HEK293 (cell line): ENCODE measurements around the gene CFAP57.

Experiments used
- CTCF ChIA-PET: fragments of 350-600 bp; formaldehyde crosslinking; extraction: SDS; loops from one replicate; lab custom pipeline; 2021; ENCODE audit warnings: antibody characterized with exemption; lab: Yijun Ruan, JAX
- POLR2A ChIA-PET: fragments of 300-600 bp; formaldehyde crosslinking; extraction: SDS; loops from one replicate; lab custom pipeline; 2020; ENCODE audit warnings: antibody characterized with exemption, inconsistent platforms; lab: Yijun Ruan, JAX
- H3K27ac ChIP-seq: fragments of 200-500 bp; sonication (Bioruptor generic); 2 replicates; pipeline ENCODE4 v1.5.1; 2014; ENCODE audit warnings: low read depth, low read length, control low read depth, inconsistent platforms; ENCODE audit errors: extremely low read depth
- H3K36me3 ChIP-seq, 2 experiments: fragments of 200-500 bp in 1 of 2; sonication (Bioruptor generic) in 1 of 2; 1 replicate in 1 of 2; 2 replicates in 1 of 2; pipeline ENCODE4 v1.5.1; 2014 to 2017; ENCODE audit warnings: inconsistent platforms in 2 of 2, low read length in 2 of 2; ENCODE audit not compliant: control insufficient read depth in 2 of 2, insufficient read depth in 1 of 2
- H3K4me1 ChIP-seq: fragments of 200-500 bp; sonication (Bioruptor generic); 2 replicates; pipeline ENCODE4 v1.5.1; 2014; ENCODE audit warnings: mild to moderate bottlenecking, low read length, inconsistent platforms; ENCODE audit not compliant: control insufficient read depth, insufficient read depth
- H3K4me3 ChIP-seq: 2 replicates; pipeline ENCODE4 v1.5.1; 2011; ENCODE audit warnings: low read depth, mild to moderate bottlenecking, control low read depth, low read length, moderate library complexity
- H3K9me3 ChIP-seq: fragments of 200-500 bp; sonication (Bioruptor generic); 2 replicates; pipeline ENCODE4 v1.5.1; 2014; ENCODE audit warnings: low read depth, low read length, inconsistent platforms; ENCODE audit not compliant: control insufficient read depth, insufficient read depth
- BCL11A ChIP-seq: fragments of 450-650 bp; formaldehyde crosslinking; IDR thresholded peaks from 2 replicates; pipeline ENCODE4 v1.5.1; 2016; ENCODE audit warnings: low read depth, missing biosample characterization, missing genetic modification characterization
- BCL11B ChIP-seq: fragments of 450-650 bp; formaldehyde crosslinking; IDR thresholded peaks from 2 replicates; pipeline ENCODE4 v1.5.1; 2016; ENCODE audit warnings: low read depth, missing biosample characterization, missing genetic modification characterization
- FEZF1 ChIP-seq: fragments of 450-650 bp; formaldehyde crosslinking; IDR thresholded peaks from 2 replicates; pipeline ENCODE4 v1.5.1; 2016; ENCODE audit warnings: missing biosample characterization, missing genetic modification characterization
- GFI1B ChIP-seq: fragments of 450-650 bp; formaldehyde crosslinking; IDR thresholded peaks from 2 replicates; pipeline ENCODE4 v1.5.1; 2016; ENCODE audit warnings: missing biosample characterization, missing genetic modification characterization
- HOXA7 ChIP-seq: sonication (generic); formaldehyde crosslinking; IDR thresholded peaks from 2 replicates; pipeline ENCODE4 v1.8.1; 2022; ENCODE audit warnings: missing genetic modification reagents, borderline replicate concordance
- MYNN ChIP-seq: fragments of 450-650 bp; formaldehyde crosslinking; IDR thresholded peaks from 2 replicates; pipeline ENCODE4 v1.5.1; 2016; ENCODE audit warnings: missing biosample characterization, missing genetic modification characterization, borderline replicate concordance
- PRDM2 ChIP-seq: fragments of 450-650 bp; formaldehyde crosslinking; IDR thresholded peaks from 2 replicates; pipeline ENCODE4 v1.5.1; 2016; ENCODE audit warnings: missing biosample characterization, missing genetic modification characterization, borderline replicate concordance
- RBAK ChIP-seq: fragments of 450-650 bp; formaldehyde crosslinking; IDR thresholded peaks from 2 replicates; pipeline ENCODE4 v1.5.1; 2016; ENCODE audit warnings: missing biosample characterization, missing genetic modification characterization
- SETDB1 ChIP-seq: IDR thresholded peaks from one replicate; pipeline ENCODE4 v1.6.1; 2017; ENCODE audit warnings: mild to moderate bottlenecking, low read length, moderate library complexity, mixed read lengths; ENCODE audit not compliant: insufficient read length
- SP7 ChIP-seq: fragments of 450-650 bp; formaldehyde crosslinking; IDR thresholded peaks from 2 replicates; pipeline ENCODE4 v1.5.1; 2016; ENCODE audit warnings: missing biosample characterization, missing genetic modification characterization
- YY1 ChIP-seq: fragments of 450-650 bp; formaldehyde crosslinking; IDR thresholded peaks from 2 replicates; pipeline ENCODE4 v1.5.1; 2018; ENCODE audit warnings: missing biosample characterization, missing genetic modification characterization
- ZBTB11 ChIP-seq: fragments of 450-650 bp; formaldehyde crosslinking; conservative IDR thresholded peaks from 2 replicates; pipeline ENCODE4 v1.5.1; 2016; ENCODE audit warnings: low read depth, missing biosample characterization, missing genetic modification characterization
- ZBTB17 ChIP-seq: fragments of 450-650 bp; formaldehyde crosslinking; IDR thresholded peaks from 2 replicates; pipeline ENCODE4 v1.5.1; 2016; ENCODE audit warnings: missing biosample characterization, missing genetic modification characterization
- ZNF174 ChIP-seq: fragments of 450-650 bp; formaldehyde crosslinking; IDR thresholded peaks from 2 replicates; pipeline ENCODE4 v1.5.0; 2017; ENCODE audit warnings: missing biosample characterization, mild to moderate bottlenecking, missing genetic modification characterization
- ZNF266 ChIP-seq: fragments of 450-650 bp; formaldehyde crosslinking; IDR thresholded peaks from 2 replicates; pipeline ENCODE4 v1.5.1; 2016; ENCODE audit warnings: missing biosample characterization, missing genetic modification characterization, low read depth
- ZNF274 ChIP-seq, 2 experiments: fragments of 200-500 bp in 1 of 2; fragments of 450-650 bp in 1 of 2; sonication (Bioruptor generic) in 1 of 2; formaldehyde crosslinking in 1 of 2; IDR thresholded peaks; 2 replicates each; pipeline versions ENCODE4 v1.5.1 to v1.6.1; 2014 to 2016; ENCODE audit warnings: borderline replicate concordance in 1 of 2, inconsistent platforms in 1 of 2, low read length in 1 of 2, missing biosample characterization in 1 of 2, missing genetic modification characterization in 1 of 2
- ZNF416 ChIP-seq: fragments of 450-650 bp; formaldehyde crosslinking; IDR thresholded peaks from 2 replicates; pipeline ENCODE4 v1.5.1; 2016; ENCODE audit warnings: missing biosample characterization, missing genetic modification characterization
- ZNF513 ChIP-seq: fragments of 450-650 bp; IDR thresholded peaks from 2 replicates; pipeline ENCODE4 v1.5.1; 2018; ENCODE audit warnings: missing biosample characterization, missing genetic modification characterization
- ZNF521 ChIP-seq: fragments of 450-650 bp; formaldehyde crosslinking; IDR thresholded peaks from 2 replicates; pipeline ENCODE4 v1.5.1; 2017; ENCODE audit warnings: missing biosample characterization, mild to moderate bottlenecking, missing genetic modification characterization
- ZNF596 ChIP-seq: fragments of 450-650 bp; IDR thresholded peaks from 2 replicates; pipeline ENCODE4 v1.5.0; 2018; ENCODE audit warnings: missing biosample characterization, mild to moderate bottlenecking, missing genetic modification characterization, moderate library complexity
- ZNF626 ChIP-seq: fragments of 450-650 bp; sonication (Bioruptor Pico); formaldehyde crosslinking; IDR thresholded peaks from 2 replicates; pipeline ENCODE4 v1.5.1; 2018; ENCODE audit warnings: missing biosample characterization, missing genetic modification characterization, inconsistent platforms
- ZNF701 ChIP-seq: fragments of 450-650 bp; formaldehyde crosslinking; IDR thresholded peaks from 2 replicates; pipeline ENCODE4 v1.5.1; 2016; ENCODE audit warnings: missing biosample characterization, missing genetic modification characterization
- ZNF792 ChIP-seq: fragments of 450-650 bp; formaldehyde crosslinking; IDR thresholded peaks from 2 replicates; pipeline ENCODE4 v1.5.1; 2016; ENCODE audit warnings: missing biosample characterization, missing genetic modification characterization
- ZNF843 ChIP-seq: fragments of 450-650 bp; formaldehyde crosslinking; IDR thresholded peaks from 2 replicates; pipeline ENCODE4 v1.5.1; 2016; ENCODE audit warnings: missing biosample characterization, missing genetic modification characterization

The CFAP57 gene

DNA sequence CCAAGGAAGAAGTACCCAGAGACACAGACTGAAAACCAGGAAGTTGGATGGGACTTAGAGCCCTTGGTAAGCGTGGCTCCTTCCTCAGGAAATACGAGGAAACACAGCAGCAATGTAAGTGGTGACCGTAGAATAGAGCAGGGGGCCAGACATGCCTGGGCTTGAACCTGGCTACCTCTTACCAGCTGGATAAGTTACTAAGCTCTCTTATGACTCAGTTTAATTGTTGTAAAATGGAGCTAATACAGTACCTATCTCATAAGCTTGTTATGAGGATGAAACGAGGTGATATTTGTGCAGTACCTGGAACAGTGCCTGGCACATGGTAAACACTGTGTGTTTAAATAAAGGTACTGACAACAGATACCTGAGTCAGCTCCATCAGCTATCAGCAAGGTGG, 19.3 kb upstream of the CFAP57 start:
- POLR2A ChIA-PET: no interaction called here
- Histone ChIP-seq H3K4me3 (no peak overlapping the region), H3K27ac (0 out of 2 replicates have a peak overlapping the region, but pooled peaks have one; percentile 10), H3K4me1 (no peaks in the 10 kb centered on the region), H3K9me3 (no peaks in the 10 kb centered on the region), H3K36me3 (no peaks in the 10 kb centered on the region)
- CTCF ChIA-PET: no interaction called here
- TF ChIP-seq ZBTB17 (0 out of 2 replicates have a peak, but pooled peaks have one; percentile 40), ZNF626 (tag by site-specific recombination) (no peak)

DNA sequence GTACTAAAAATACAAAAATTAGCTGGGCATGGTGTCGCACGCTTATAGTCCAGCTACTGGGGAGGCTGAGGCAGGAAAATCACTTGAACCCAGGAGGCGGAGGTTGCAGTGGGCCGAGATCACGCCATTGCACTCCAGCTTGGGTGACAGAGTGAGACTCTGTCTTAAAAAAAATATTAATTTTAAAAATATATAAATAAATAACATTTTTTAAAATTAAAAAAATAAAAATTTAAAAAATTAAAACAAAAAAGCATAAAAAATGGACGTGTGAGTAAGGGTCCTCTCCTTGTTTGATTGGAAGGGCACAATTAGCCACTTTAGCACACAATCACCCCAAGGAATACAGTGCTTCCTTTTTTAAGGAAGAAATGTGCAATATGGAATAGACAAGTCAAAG, 18.7 kb upstream of the CFAP57 start:
- no peak for TF ChIP-seq YY1
- TF ChIP-seq ZNF843 (tag by site-specific recombination): no peak
- no peak for TF ChIP-seq ZNF513 (tag by site-specific recombination)
- TF ChIP-seq MYNN (tag by site-specific recombination): no peak
- TF ChIP-seq ZNF792 (tag by site-specific recombination): no peak
- TF ChIP-seq ZNF701: no peak
- no peak for TF ChIP-seq ZNF274 (IDR thresholded peaks at IDR 0.05; ENCODE audit: low read length)
- no peak for TF ChIP-seq ZNF274 (tag by site-specific recombination; IDR thresholded peaks at IDR 0.05; ENCODE audit: borderline replicate concordance)
- no peak for TF ChIP-seq HOXA7
- no peak for TF ChIP-seq ZNF416 (tag by site-specific recombination)
- TF ChIP-seq ZNF521 (tag by site-specific recombination): no peak
- TF ChIP-seq BCL11B: no peak
- no peak for TF ChIP-seq RBAK
- no peak for TF ChIP-seq ZBTB11 (tag by site-specific recombination)
- no peak for TF ChIP-seq GFI1B (tag by site-specific recombination)

GRCh38 chr1:43156026-43156425, 16.1 kb upstream of the CFAP57 start:
- Histone ChIP-seq H3K9me3 (no peaks in the 10 kb centered on the region), H3K4me1 (no peaks in the 10 kb centered on the region), H3K4me3 (no peak overlapping the region), H3K36me3 (no peaks in the 10 kb centered on the region), H3K27ac (no peak overlapping the region)
- ChIA-PET CTCF (interaction anchor here (0.7 kb wide), 1 partner anchor 83 kb away, joined by 3 read pairs; no protein-coding TSS in a partner anchor), POLR2A (no interaction called here)
- TF ChIP-seq PRDM2: no peak
- no peak for TF ChIP-seq ZNF266 (tag by site-specific recombination)
- TF ChIP-seq SETDB1: no peak
- no peak for TF ChIP-seq BCL11A
- no peak for TF ChIP-seq FEZF1
- no peak for TF ChIP-seq ZNF174 (tag by site-specific recombination)
- no peak for TF ChIP-seq SP7 (tag by site-specific recombination)
- no peak for TF ChIP-seq ZNF596 (tag by site-specific recombination)

More for the DNA sequence above, 18.7 kb upstream of the CFAP57 start:
- ChIA-PET CTCF (no interaction called here), POLR2A (no interaction called here)
- H3K4me1 ChIP-seq: no peaks in the 10 kb centered on the region
- no peak overlapping the region for H3K4me3 ChIP-seq
- no peak overlapping the region for H3K27ac ChIP-seq
- H3K36me3 ChIP-seq: no peaks in the 10 kb centered on the region
- no peaks in the 10 kb centered on the region for H3K9me3 ChIP-seq
